KMS-11 (cell line): ENCODE data around the gene CAP1.
"Not testable (repeated sequence)": the region's sequence is repeated elsewhere in the genome, so short reads cannot be mapped to it uniquely, and the experiment has no call there.

Experiments used
- H2AFZ ChIP-seq: fragments of 200-600 bp; sonication (generic); 2 replicates; pipeline ENCODE4 v1.6.1; 2016; ENCODE audit warnings: antibody characterized with exemption, mixed run types, low read depth
- H3K27ac ChIP-seq: fragments of 200-600 bp; sonication (generic); 2 replicates; pipeline ENCODE4 v1.6.1; 2016; ENCODE audit warnings: mild to moderate bottlenecking, mixed run types
- H3K27me3 ChIP-seq: fragments of 200-600 bp; sonication (generic); 2 replicates; pipeline ENCODE4 v1.6.1; 2017; ENCODE audit warnings: mild to moderate bottlenecking, low read depth, mixed run types, moderate library complexity; ENCODE audit not compliant: insufficient read depth
- H3K36me3 ChIP-seq: fragments of 200-600 bp; sonication (generic); 2 replicates; pipeline ENCODE4 v1.6.1; 2017; ENCODE audit warnings: mild to moderate bottlenecking, mixed run types; ENCODE audit not compliant: insufficient read depth
- H3K4me1 ChIP-seq: fragments of 200-600 bp; sonication (generic); 2 replicates; pipeline ENCODE4 v1.6.1; 2016; ENCODE audit warnings: mild to moderate bottlenecking, low read depth, mixed run types; ENCODE audit not compliant: poor library complexity, severe bottlenecking
- H3K4me2 ChIP-seq: fragments of 200-600 bp; sonication (generic); 2 replicates; pipeline ENCODE4 v1.7.0; 2016; ENCODE audit warnings: mild to moderate bottlenecking, mixed run types
- H3K4me3 ChIP-seq: fragments of 200-600 bp; sonication (generic); IDR thresholded peaks from 2 replicates; pipeline ENCODE4 v1.6.1; 2017; ENCODE audit warnings: low read depth, low read length, mixed read lengths; ENCODE audit not compliant: insufficient read depth
- H3K79me2 ChIP-seq: fragments of 200-600 bp; sonication (generic); 2 replicates; pipeline ENCODE4 v1.6.1; 2016; ENCODE audit warnings: low read depth, mixed run types; ENCODE audit not compliant: insufficient read depth
- H3K9ac ChIP-seq: fragments of 200-600 bp; sonication (generic); 2 replicates; pipeline ENCODE4 v1.6.1; 2016; ENCODE audit warnings: mild to moderate bottlenecking, mixed run types
- H4K20me1 ChIP-seq: fragments of 200-600 bp; sonication (generic); 2 replicates; pipeline ENCODE4 v1.6.1; 2016; ENCODE audit warnings: mild to moderate bottlenecking, mixed run types; ENCODE audit not compliant: insufficient read depth
- TF ChIP-seq, protein P1 (sequence below): fragments of 200-600 bp; sonication (generic); conservative IDR thresholded peaks from 2 replicates; pipeline ENCODE4 v1.6.1; 2017; ENCODE audit warnings: low read depth, mild to moderate bottlenecking, antibody characterized with exemption, low read length, moderate library complexity, mixed read lengths

Gene CAP1

DNA sequence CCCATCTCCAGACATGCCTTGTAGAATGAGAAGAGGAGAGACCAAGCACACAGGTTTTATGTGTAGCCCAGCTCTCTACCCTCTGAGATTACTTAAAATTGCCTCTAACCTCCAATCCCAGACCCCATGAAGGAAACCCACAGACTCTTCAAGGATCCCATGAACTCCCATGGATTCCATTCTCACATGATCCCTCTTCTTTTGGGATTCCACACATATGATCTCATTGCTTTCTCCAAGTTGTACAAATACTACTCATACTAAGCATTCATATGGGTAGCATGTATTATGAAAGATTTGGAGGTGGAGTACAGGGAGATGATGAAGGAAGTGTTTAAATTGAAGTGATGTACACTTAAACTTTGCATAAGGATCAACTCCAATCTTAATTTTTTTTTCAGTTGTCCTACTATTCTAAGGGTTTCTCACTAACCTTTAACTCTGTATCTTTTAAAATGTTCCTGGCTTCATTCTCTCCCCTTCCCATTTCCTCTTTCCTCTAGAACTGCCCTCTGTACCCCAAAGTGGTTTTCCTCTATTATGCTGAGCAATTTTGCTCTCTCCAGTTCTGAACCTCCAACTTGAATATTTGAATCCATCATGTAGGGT is 44.0 kb upstream of the CAP1 start:
- Histone ChIP-seq H3K9ac (no peak overlapping the region), H3K4me2 (no peak overlapping the region), H2AFZ (no peak overlapping the region), H3K79me2 (no peaks in the 10 kb centered on the region), H3K36me3 (no peaks in the 10 kb centered on the region), H3K27me3 (no peaks in the 10 kb centered on the region), H4K20me1 (no peaks in the 10 kb centered on the region), H3K4me3 (no peak overlapping the region), H3K4me1 (no peaks in the 10 kb centered on the region), H3K27ac (no peak overlapping the region)
- TF ChIP-seq, protein P1, sequence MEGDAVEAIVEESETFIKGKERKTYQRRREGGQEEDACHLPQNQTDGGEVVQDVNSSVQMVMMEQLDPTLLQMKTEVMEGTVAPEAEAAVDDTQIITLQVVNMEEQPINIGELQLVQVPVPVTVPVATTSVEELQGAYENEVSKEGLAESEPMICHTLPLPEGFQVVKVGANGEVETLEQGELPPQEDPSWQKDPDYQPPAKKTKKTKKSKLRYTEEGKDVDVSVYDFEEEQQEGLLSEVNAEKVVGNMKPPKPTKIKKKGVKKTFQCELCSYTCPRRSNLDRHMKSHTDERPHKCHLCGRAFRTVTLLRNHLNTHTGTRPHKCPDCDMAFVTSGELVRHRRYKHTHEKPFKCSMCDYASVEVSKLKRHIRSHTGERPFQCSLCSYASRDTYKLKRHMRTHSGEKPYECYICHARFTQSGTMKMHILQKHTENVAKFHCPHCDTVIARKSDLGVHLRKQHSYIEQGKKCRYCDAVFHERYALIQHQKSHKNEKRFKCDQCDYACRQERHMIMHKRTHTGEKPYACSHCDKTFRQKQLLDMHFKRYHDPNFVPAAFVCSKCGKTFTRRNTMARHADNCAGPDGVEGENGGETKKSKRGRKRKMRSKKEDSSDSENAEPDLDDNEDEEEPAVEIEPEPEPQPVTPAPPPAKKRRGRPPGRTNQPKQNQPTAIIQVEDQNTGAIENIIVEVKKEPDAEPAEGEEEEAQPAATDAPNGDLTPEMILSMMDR, result no peak

DNA sequence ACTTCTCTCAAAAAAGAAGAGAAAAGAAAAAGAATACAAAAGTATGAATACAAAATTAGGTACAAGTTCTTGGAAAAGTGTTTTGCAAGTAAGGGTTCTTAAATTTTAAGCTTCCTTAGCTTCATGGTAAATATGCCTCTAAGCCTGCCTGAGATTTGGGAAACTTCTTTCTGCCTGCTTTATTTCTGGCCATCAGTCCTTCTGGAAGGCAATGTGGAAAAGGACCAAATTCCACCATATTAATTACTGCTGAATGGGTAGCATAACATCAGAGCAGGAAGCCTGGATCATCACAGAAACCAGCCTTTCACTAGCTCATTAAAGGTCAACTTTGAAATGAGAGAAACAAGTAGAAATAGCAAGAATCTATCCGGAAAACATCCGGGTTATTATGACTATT is 39.1 kb upstream of the CAP1 start:
- Histone ChIP-seq H3K27ac (no peak overlapping the region), H3K79me2 (no peaks in the 10 kb centered on the region), H3K36me3 (no peaks in the 10 kb centered on the region), H3K4me2 (no peak overlapping the region), H3K4me3 (no peak overlapping the region), H3K27me3 (no peaks in the 10 kb centered on the region), H3K9ac (no peak overlapping the region), H2AFZ (no peak overlapping the region), H3K4me1 (peaks cover 10% of the 10 kb centered on the region), H4K20me1 (no peaks in the 10 kb centered on the region)
- TF ChIP-seq, protein P1, result no peak

DNA sequence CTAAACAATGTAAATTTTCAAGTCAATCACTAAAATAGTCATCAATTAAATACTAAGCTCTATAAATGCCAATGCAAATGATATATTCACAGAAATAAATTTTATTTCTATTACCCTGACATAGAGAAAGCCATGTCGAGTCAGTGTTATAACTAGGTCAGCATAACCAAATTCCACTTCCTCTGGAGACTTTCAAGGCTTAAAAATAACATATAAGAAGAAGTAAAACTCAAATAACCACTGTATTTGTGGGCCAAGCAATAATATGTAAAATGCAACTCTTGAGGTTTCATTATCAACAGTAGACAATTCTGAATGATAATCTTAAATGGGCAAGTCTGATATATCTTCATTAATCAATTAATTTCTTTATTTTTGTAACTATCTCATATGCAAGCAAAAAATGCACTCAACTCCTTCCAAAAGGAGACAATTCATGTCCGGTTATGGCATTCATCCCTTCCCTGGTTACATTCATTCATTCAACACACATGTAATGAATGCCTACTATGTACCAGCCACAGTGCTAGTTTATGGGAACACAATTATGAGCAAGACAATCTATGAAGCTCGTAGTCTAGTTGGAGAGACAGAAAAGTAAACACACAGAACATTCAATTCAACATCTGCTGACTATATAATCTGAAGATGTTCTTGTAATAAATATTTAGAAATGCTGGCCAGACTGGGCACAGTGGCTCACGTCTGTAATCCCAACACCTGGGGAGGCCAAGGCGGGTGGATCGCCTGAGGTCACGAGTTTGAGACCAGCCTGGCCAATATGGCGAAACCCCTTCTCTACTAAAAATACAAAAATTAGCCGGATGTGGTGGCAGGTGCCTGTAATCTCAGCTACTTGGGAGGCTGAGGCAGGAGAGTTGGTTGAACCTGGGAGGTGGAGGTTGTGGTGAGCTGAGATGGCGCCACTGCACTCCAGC is 37.1 kb upstream of the CAP1 start:
- peaks cover 10% of the 10 kb centered on the region for H3K4me1 ChIP-seq
- H2AFZ ChIP-seq, result no peak overlapping the region
- H4K20me1 ChIP-seq, result no peaks in the 10 kb centered on the region
- H3K27me3 ChIP-seq, result no peaks in the 10 kb centered on the region
- no peak overlapping the region for H3K27ac ChIP-seq
- no peaks in the 10 kb centered on the region for H3K36me3 ChIP-seq
- no peaks in the 10 kb centered on the region for H3K79me2 ChIP-seq
- H3K9ac ChIP-seq, result no peak overlapping the region
- H3K4me3 ChIP-seq, result no peak overlapping the region
- peak overlapping the region; percentile 27; the same call in 1 of the 2 replicates for H3K4me2 ChIP-seq
- TF ChIP-seq, protein P1, result no peak

DNA sequence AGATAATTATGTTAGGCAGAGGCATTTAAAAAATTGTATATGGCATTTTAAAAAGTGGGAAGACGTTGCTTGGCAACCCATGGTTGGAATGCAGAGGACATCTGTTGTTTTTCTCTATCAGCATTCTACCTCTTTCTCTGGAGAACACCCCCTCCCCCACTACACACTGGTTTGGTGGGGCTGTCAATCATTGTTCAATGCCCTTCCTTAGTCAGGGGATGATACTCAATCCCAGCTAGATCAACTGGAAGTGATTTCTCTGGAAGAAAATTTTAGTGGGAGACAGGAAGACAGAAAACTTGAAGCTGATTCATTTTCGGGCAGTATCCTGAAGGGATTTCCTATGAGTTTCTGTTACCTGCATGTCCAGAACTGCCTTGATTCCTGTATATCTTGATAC is 35.7 kb upstream of the CAP1 start:
- Histone ChIP-seq H2AFZ (no peak overlapping the region), H4K20me1 (no peaks in the 10 kb centered on the region), H3K27ac (no peak overlapping the region), H3K36me3 (no peaks in the 10 kb centered on the region), H3K9ac (no peak overlapping the region), H3K4me1 (peaks cover 10% of the 10 kb centered on the region), H3K4me3 (no peak overlapping the region), H3K4me2 (no peak overlapping the region), H3K79me2 (no peaks in the 10 kb centered on the region), H3K27me3 (no peaks in the 10 kb centered on the region)
- TF ChIP-seq, protein P1, result no peak

DNA sequence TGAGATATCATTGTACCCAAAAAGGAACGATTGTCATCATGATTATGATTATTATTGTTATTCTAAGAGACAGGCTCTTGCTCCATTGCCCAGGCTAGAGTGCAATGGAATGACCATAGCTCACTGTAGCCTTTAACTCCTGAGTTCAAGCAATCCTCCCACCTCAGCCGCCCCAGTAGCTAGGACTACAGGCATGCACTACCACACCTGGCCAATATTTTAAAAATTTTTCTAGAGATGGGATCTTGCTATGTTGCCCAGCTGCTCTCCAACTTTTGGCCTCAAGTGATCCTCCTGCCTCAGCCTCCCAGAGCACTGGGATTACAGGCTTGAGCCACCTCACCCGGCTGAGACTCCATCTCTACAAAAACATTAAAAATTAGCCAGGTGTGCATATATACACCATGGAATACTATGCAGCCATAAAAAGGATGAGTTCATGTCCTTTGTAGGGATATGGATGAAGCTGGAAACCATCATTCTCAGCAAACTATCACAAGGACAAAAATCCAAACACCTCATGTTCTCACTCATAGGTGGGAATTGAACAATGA is 33.0 kb upstream of the CAP1 start:
- peaks cover 10% of the 10 kb centered on the region for H3K4me1 ChIP-seq

More for the DNA sequence above, 33.0 kb upstream of the CAP1 start:
- H3K79me2 ChIP-seq, H3K4me2 ChIP-seq, H3K9ac ChIP-seq, H4K20me1 ChIP-seq, H3K36me3 ChIP-seq, H2AFZ ChIP-seq, H3K27ac ChIP-seq, H3K27me3 ChIP-seq, H3K4me3 ChIP-seq: not testable (repeated sequence)
